ENCODE data around the gene PBX3. TPM values are rescaled to one million over a fixed set of nuclear protein-coding genes. Genes with fewer than 3 reads are reported as not detected.

The PBX3 gene
- total RNA-seq, 4 donors from 2014 or later = 14.1 to 31.1 (median 21.6) TPM

DNA sequence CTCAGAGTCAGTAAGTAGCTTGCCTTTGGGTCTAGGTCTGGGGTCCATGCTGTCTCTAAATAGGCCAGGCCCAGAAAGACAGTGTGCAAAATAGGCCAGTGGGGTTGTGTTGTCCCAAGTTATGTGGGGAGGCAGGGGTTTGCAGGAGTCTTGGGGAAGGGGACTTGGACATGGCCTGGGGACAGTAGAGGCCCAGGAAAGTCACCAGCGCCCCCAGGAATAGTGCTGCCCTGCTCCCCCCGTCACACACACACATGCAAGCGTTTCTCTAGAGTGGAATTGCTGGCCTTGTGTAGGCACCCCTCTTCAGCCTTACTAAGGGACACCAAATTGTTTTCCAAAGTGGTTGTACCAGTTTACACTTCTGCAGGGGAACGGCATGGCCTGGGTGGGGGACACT lies 227.5 kb downstream of the PBX3 start:
- peak in 1 of 2 donors; percentile 70 for DNase-seq (ENCODE audit: low spot score in 2 of 2)
- intact Hi-C loops (cut with DNase I; ENCODE audit: low total_unique reads) = no loop called here
- WGBS, 2 donors = 94 to 96% methylated on average over 3 to 4 of the region's 4 CpGs
- TF ChIP-seq, protein P1, sequence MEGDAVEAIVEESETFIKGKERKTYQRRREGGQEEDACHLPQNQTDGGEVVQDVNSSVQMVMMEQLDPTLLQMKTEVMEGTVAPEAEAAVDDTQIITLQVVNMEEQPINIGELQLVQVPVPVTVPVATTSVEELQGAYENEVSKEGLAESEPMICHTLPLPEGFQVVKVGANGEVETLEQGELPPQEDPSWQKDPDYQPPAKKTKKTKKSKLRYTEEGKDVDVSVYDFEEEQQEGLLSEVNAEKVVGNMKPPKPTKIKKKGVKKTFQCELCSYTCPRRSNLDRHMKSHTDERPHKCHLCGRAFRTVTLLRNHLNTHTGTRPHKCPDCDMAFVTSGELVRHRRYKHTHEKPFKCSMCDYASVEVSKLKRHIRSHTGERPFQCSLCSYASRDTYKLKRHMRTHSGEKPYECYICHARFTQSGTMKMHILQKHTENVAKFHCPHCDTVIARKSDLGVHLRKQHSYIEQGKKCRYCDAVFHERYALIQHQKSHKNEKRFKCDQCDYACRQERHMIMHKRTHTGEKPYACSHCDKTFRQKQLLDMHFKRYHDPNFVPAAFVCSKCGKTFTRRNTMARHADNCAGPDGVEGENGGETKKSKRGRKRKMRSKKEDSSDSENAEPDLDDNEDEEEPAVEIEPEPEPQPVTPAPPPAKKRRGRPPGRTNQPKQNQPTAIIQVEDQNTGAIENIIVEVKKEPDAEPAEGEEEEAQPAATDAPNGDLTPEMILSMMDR (IDR thresholded peaks at IDR 0.05) = no peak
- no peak for TF ChIP-seq POLR2A (IDR thresholded peaks at IDR 0.05)
- no peak overlapping the region for H3K4me3 ChIP-seq (ENCODE audit: low read depth, poor library complexity, severe bottlenecking)

DNA sequence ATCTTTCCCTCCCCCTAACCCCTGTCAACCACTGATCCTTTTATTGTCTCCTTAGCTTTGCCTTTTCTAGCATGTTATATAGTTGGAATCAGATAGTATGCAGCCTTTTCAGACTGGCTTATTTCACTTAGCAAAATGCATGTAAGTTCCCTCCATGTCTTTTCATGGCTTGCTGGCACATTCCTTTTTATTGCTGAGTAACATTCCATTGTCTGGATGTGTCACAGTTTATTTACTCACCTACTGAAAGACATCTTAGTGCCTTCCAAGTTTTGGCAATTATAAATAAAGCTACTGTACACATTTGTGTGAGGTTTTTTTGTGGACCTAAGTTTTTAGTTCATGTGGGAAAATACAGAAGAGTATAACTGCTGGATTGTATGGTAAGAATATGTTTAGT lies 230.1 kb downstream of the PBX3 start:
- DNase-seq (ENCODE audit: low spot score in 2 of 2) = no peak
- no peak for TF ChIP-seq POLR2A (IDR thresholded peaks at IDR 0.05)
- TF ChIP-seq, protein P1 (IDR thresholded peaks at IDR 0.05) = no peak
- no peak overlapping the region for H3K4me3 ChIP-seq (ENCODE audit: low read depth, poor library complexity, severe bottlenecking)
- intact Hi-C loops (cut with DNase I; ENCODE audit: low total_unique reads) = no loop called here

DNA sequence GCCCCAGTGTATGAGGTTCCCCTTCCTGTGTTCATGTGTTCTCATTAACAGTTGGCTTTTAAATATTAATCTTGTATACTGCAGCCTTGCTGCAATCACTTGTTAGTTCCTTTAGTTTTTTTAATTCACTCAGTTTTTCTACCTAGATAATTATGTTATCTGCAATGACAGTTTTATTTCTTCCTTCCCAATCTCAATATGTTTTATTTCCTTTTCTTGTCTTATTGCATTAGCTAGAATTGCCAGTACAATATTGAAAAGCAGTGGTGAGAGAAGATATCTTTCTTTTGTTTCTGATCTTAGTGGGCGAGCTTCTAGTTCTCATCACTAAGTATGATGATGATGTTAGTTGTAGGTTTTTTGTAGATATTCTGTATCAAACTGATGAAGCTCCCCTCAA lies 232.2 kb downstream of the PBX3 start:
- WGBS, 2 donors = 97 to 100% methylated on average over 1 of the region's 1 CpG
- H3K4me3 ChIP-seq (ENCODE audit: low read depth, poor library complexity, severe bottlenecking) = no peak overlapping the region
- DNase-seq (ENCODE audit: low spot score in 2 of 2) = no peak
- TF ChIP-seq POLR2A (IDR thresholded peaks at IDR 0.05) = no peak
- TF ChIP-seq, protein P1 (IDR thresholded peaks at IDR 0.05) = no peak
- intact Hi-C loops (cut with DNase I; ENCODE audit: low total_unique reads) = no loop called here

DNA sequence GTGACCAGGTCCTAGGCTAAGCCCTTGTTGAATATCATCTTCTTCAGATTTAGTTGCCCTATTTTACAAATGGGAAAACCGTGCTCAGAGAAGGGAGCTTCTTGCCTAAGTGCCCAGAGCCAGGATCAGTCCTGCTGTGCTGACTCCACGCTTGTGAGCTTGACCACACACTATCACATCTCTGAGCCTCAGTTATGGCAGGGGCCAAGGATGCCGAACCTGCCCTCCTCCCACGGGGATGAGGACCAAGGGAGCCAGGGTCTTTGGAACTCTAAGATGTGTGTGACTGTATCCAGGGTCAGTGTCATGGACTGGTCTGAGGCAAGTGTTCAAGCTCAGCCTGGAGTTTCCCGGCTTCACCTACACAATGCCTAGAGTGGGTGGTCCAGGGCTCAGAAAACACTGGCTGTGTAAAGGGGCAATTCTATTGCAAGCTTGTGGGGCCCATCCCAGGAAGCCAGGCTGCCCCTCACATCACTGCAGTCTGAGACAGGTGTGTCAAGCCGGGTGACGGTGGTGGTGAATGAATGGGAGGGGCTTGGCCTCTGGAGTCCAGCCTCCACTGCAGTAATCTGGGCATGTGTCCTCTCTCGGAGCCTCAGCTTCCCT lies 235.7 kb downstream of the PBX3 start:
- intact Hi-C loops (cut with DNase I; ENCODE audit: low total_unique reads) = no loop called here
- no peak overlapping the region for H3K4me3 ChIP-seq (ENCODE audit: low read depth, poor library complexity, severe bottlenecking)
- 75 to 82% methylated on average over 6 to 8 of the region's 8 CpGs for whole genome bisulfite sequencing, 2 donors
- TF ChIP-seq POLR2A (IDR thresholded peaks at IDR 0.05) = no peak
- TF ChIP-seq, protein P1 (IDR thresholded peaks at IDR 0.05) = no peak
- peak in 1 of 2 donors; percentile 67 for DNase-seq (ENCODE audit: low spot score in 2 of 2)

DNA sequence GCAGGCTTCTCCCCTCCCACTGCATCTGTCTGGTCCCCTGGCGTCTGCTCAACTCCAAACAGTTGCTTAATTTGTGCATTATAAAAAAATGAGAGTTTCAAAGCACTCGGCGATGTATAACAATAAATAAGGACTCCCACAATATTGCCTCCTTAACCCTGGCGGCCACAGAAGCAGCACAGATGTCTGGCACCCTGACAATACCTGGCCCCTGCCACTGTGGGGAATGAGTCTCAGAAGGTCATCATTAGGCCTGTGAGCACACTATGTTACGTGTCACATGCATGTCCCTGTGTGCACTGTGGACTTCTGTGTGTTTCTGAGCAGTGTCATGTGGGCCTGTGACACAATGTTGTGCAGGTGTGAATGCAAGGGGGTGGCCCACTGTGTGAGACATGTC lies 236.5 kb downstream of the PBX3 start:
- intact Hi-C loops (cut with DNase I; ENCODE audit: low total_unique reads) = no loop called here
- 71 to 73% methylated on average over 5 of the region's 5 CpGs for WGBS, 2 donors
- H3K4me3 ChIP-seq (ENCODE audit: low read depth, poor library complexity, severe bottlenecking) = no peak overlapping the region
- TF ChIP-seq, protein P1 (IDR thresholded peaks at IDR 0.05) = no peak
- TF ChIP-seq POLR2A (IDR thresholded peaks at IDR 0.05) = no peak
- peak in 1 of 2 donors; percentile 42 for DNase-seq (ENCODE audit: low spot score in 2 of 2)

DNA sequence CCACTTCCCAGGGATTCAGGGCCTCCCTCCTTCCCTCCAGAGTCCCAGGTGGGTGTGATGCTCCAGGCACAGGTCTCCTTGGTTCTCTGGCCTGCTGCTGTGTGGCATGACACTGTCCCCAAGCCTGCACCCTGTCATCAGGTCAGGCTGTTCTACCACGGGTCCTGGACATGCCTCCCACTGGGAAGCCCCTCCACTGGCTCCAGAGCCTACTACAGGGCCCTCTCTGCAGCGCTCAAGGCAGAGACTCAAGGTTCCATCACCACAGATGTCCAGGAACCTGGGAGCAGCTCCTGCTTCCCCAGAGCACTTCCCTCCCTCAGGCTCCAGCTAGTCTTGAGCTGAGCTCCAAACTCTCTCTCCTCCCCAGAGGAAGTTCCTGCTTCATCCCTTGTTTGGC lies 237.3 kb downstream of the PBX3 start:
- 61 to 96% methylated on average over 2 of the region's 2 CpGs for WGBS, 2 donors
- peak in 1 of 2 donors; percentile 65 for DNase-seq (ENCODE audit: low spot score in 2 of 2)
- no peak overlapping the region for H3K4me3 ChIP-seq (ENCODE audit: low read depth, poor library complexity, severe bottlenecking)
- intact Hi-C loops (cut with DNase I; ENCODE audit: low total_unique reads) = no loop called here
- TF ChIP-seq, protein P1 (IDR thresholded peaks at IDR 0.05) = no peak
- TF ChIP-seq POLR2A (IDR thresholded peaks at IDR 0.05) = no peak

Measured in lower leg skin (tissue), 4 donors.